Subcutaneous abdominal adipose tissue (tissue), 5 donors: ENCODE measurements around the gene MRLN.
"Not testable (repeated sequence)": the region's sequence is repeated elsewhere in the genome, so short reads cannot be mapped to it uniquely, and the experiment has no call there.

ENCODE experiments used
- H3K27ac ChIP-seq: one replicate; pipeline ENCODE4 v1.7.0; 2013; ENCODE audit warnings: low read depth, mild to moderate bottlenecking, inconsistent platforms, low read length, moderate library complexity
- H3K27me3 ChIP-seq, 5 donors: one replicate each; pipeline ENCODE4 v1.7.0; 2013; ENCODE audit warnings: low read length in 5 of 5, inconsistent platforms in 1 of 5; ENCODE audit not compliant: control insufficient read depth in 5 of 5, insufficient read depth in 4 of 5
- H3K36me3 ChIP-seq, 5 donors: one replicate each; pipeline ENCODE4 v1.7.0; 2013; ENCODE audit warnings: low read length in 5 of 5; ENCODE audit not compliant: control insufficient read depth in 5 of 5, insufficient read depth in 5 of 5
- H3K4me1 ChIP-seq, 5 donors: one replicate each; pipeline ENCODE4 v1.7.0; 2013; ENCODE audit warnings: low read length in 5 of 5, mild to moderate bottlenecking in 3 of 5, moderate library complexity in 1 of 5; ENCODE audit not compliant: control insufficient read depth in 5 of 5, insufficient read depth in 5 of 5
- H3K4me3 ChIP-seq, 5 donors: one replicate each; pipeline ENCODE4 v1.7.0; 2013; ENCODE audit warnings: low read length in 5 of 5, low read depth in 1 of 5
- H3K9ac ChIP-seq, 5 donors: one replicate each; pipeline ENCODE4 v1.7.0; 2013; ENCODE audit warnings: low read length in 5 of 5, mild to moderate bottlenecking in 4 of 5, moderate library complexity in 3 of 5
- H3K9me3 ChIP-seq, 5 donors: one replicate each; pipeline ENCODE4 v1.7.0; 2013; ENCODE audit warnings: low read length in 5 of 5; ENCODE audit not compliant: control insufficient read depth in 5 of 5
- donor health status: healthy.
- donor health status: healthy.
- donor health status: healthy.
- donor health status: healthy.
- donor health status: healthy.

MRLN gene

DNA sequence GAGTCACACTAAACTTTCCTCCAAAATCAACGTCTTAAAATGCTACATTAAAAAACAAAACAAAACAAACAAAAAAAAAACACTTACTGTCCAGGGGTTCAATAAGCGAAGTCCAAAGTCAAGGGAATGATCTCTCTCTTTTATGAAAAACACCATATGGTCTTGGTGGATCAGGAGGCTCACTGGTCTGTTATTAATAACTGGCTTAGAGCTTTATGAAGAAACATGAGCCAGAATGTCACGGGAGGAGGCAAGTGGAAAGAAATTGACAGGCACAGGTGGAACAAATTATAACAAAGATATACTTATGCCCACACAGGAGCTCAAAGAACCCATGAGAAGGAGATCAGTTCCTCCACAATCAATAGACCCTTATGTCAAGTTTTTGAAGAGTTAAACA lies at the start of gene MRLN:
MRLN (minus strand) TSS at position 189 of the 400 bp plus-strand sequence.
- H3K4me1 ChIP-seq, result no peaks in the 10 kb centered on the region
- no peak within 1 kb of the TSS for H3K4me3 ChIP-seq
- H3K9ac ChIP-seq, result no peak within 1 kb of the TSS
- H3K9me3 ChIP-seq, result no peaks in the 10 kb centered on the region
- no peaks in the 10 kb centered on the region for H3K27me3 ChIP-seq
- no peaks in the 10 kb centered on the region for H3K36me3 ChIP-seq
- H3K27ac ChIP-seq, result no peak within 1 kb of the TSS

DNA sequence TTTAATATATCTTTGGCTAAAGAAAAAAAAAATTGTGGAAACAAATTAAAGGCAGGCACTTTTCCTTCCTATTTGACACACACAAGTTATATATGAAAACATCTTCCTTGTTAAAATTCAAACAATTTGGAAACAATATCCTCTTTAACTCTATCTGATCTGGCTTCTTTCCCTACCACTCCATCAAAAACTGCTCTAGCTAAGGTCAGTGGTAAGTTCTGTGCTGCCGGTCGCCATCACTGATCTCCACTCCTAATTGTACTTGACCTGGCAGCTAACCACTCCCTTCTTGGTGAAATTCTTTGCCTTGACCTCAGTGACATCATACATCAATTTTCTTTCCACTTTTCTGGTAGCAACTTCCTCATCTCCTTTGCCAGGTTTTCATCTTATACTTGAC lies 47.9 kb upstream of the MRLN start:
- Histone ChIP-seq H3K4me1 (peaks cover 0 to 3% (median 0%) of the 10 kb centered on the region in 5 donors), H3K9me3 (no peaks in the 10 kb centered on the region), H3K36me3 (peaks cover 32 to 55% (median 46%) of the 10 kb centered on the region in 5 donors), H3K4me3 (no peak overlapping the region), H3K27me3 (no peaks in the 10 kb centered on the region), H3K27ac (no peak overlapping the region), H3K9ac (no peak overlapping the region)

DNA sequence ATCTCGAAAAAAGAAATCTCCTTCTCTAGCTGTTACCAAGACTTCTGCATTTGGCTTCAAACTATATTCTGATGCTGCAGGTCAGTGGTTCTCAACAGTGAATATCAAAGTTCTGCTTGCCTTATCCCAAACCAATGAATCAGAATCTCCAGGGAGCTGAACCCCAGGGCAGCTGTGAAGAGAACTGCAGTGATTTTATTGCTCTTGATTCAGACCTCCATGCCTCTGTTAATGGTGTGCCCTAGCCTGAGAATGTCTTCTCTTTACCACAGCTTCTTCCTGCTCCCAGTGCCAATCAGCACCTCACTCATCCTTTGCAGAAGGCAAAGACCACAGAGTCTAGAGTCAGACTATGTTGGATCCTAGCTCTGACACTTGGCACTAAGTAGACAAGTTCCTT lies 46.2 kb upstream of the MRLN start:
- Histone ChIP-seq H3K4me1 (peaks cover 0 to 3% (median 0%) of the 10 kb centered on the region in 5 donors), H3K9me3 (no peaks in the 10 kb centered on the region), H3K27ac (no peak overlapping the region), H3K27me3 (no peaks in the 10 kb centered on the region), H3K9ac (no peak overlapping the region), H3K4me3 (no peak overlapping the region), H3K36me3 (peaks cover 18 to 40% (median 30%) of the 10 kb centered on the region in 5 donors)

DNA sequence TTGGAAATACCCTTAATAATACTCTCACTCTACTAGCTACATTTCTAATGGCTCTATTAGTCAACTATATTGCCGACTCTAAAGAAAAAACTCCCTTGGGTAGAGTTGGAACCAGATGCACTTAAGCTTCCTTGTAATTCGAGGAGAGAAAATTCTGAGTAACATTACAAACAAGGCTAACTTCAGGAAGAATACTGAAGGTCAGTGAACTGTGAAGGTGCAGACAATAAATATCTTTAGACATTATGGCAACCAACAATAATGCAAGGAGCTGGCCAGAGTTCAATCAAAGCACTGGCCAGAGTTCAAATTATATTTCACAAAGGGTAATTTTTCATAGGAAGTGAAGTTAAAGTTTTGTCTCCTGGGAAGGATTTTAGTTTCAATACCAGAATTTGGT lies 40.7 kb upstream of the MRLN start:
- Histone ChIP-seq H3K27ac (no peak overlapping the region), H3K4me1 (peaks cover 0 to 8% (median 7%) of the 10 kb centered on the region in 5 donors), H3K36me3 (peaks cover 29 to 47% (median 38%) of the 10 kb centered on the region in 5 donors), H3K27me3 (no peaks in the 10 kb centered on the region), H3K9ac (no peak overlapping the region), H3K4me3 (no peak overlapping the region), H3K9me3 (no peaks in the 10 kb centered on the region)

DNA sequence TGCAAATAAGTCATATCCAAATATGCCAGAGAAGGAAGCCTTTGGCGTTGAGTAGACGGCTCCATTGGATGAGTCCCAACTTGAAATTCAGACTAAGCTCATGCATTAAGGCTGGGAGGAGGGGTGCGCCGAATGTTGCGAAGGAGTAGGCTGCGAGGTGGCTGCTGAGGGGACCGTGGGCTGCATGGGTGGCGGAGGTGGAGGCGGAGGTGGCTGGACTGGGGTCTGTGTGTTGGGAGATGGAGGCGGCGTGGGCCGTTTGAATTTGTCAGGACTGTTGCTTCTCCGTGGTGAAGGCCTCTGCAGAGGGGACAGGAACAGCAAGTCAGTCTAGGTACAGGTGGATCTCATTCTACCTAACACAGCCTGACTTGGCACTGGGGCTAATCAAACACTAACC lies 39.6 kb upstream of the MRLN start:
- H3K9me3 ChIP-seq, result no peaks in the 10 kb centered on the region
- H3K4me1 ChIP-seq, result peaks cover 0 to 11% (median 8%) of the 10 kb centered on the region in 5 donors
- no peak overlapping the region for H3K27ac ChIP-seq

DNA sequence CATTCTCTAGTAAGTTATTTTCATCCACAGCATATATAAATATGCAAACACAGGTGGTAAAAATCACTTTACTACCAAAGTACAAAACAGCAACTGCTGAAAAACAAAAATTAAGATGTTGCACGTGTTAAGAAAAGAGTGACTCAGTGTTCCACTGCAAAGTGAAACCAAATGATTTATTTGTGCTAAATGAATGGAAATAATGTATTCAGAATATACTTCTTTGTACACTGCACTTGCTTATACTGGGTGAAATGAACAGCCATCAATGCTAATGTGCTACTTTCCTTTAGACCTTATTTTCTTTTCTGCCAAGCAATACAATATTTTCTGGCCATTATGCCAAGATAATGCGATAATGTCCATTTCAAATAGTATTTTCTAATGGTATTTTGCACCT lies 38.3 kb upstream of the MRLN start:
- peaks cover 28 to 39% (median 30%) of the 10 kb centered on the region in 5 donors for H3K36me3 ChIP-seq
- H3K27me3 ChIP-seq, result no peaks in the 10 kb centered on the region
- H3K4me3 ChIP-seq, result no peak overlapping the region
- H3K4me1 ChIP-seq, result peaks cover 0 to 11% (median 8%) of the 10 kb centered on the region in 5 donors
- no peak overlapping the region for H3K9ac ChIP-seq
- H3K9me3 ChIP-seq, result no peaks in the 10 kb centered on the region
- no peak overlapping the region for H3K27ac ChIP-seq

More for the DNA sequence above, 39.6 kb upstream of the MRLN start:
- Histone ChIP-seq H3K4me3 (no peak overlapping the region), H3K36me3 (peaks cover 28 to 43% (median 35%) of the 10 kb centered on the region in 5 donors), H3K27me3 (no peaks in the 10 kb centered on the region), H3K9ac (no peak overlapping the region)

DNA sequence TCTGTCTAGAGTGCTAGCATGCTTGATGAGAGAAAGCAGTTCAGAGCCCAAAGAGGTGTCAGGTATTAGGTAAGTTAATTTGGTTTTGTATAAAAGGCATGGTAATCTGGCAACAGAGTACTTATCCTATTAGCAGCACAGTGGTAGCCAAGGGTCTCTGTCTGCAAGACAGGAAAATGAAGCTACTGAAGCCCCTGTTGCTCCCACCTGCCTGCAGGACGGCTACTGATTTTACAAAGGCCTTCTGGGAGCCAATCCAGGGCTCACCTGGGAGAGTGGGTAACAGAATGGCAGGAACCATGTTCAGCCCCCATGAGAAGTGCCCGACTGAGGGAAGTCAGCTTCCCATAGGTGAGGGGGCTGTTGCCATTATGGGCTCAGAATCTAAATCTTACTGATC lies 36.8 kb upstream of the MRLN start:
- not testable (repeated sequence) for H3K27ac ChIP-seq, H3K4me3 ChIP-seq, H3K9ac ChIP-seq, H3K9me3 ChIP-seq, H3K27me3 ChIP-seq
- Histone ChIP-seq H3K4me1 (peaks cover 0 to 11% (median 8%) of the 10 kb centered on the region in 5 donors), H3K36me3 (peaks cover 28 to 36% (median 28%) of the 10 kb centered on the region in 5 donors)

DNA sequence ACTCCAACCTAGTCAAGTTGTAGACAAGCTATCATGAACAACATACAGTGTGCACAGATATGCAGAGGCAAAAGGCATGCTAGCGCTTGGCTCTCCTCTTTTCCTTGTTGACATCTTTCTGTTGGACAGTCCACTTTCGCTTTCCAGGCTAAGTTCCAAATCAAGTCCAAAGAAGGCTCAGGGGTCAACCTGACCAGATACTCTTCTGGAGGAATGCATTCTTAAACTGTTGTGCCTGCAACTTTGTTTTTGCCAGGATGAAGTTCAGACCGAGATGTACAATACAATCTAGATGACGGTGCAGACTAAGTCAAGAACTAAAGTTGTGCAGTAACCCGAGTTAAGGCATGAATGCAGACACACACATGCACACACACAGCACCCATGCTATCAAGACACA lies 35.7 kb upstream of the MRLN start:
- H3K9ac ChIP-seq, H3K4me3 ChIP-seq, H3K27ac ChIP-seq, H3K9me3 ChIP-seq, H3K27me3 ChIP-seq, H3K4me1 ChIP-seq: not testable (repeated sequence)
- H3K36me3 ChIP-seq, result peaks cover 23 to 29% (median 25%) of the 10 kb centered on the region in 5 donors

DNA sequence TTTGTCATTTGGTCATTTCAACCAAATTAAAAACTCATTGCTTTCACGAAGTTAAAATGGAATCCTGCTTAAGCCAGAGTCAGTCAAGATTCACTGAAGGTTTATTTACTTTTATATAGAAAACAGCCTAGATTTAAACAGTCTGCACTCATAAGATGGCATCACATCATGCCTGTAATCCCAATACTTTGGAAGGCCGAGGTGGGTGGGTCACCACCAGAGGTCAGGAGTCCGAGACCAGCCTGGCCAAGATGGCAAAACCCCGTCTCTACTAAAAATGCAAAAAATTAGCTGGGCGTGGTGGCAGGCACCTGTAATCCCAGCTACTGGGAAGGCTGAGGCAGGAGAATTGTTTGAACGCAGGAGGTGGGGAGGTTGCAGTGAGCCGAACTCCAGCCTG lies 33.8 kb upstream of the MRLN start:
- not testable (repeated sequence) for H3K27ac ChIP-seq, H3K9me3 ChIP-seq, H3K4me3 ChIP-seq, H3K4me1 ChIP-seq, H3K27me3 ChIP-seq, H3K9ac ChIP-seq
- peaks cover 6 to 17% (median 13%) of the 10 kb centered on the region in 5 donors for H3K36me3 ChIP-seq

DNA sequence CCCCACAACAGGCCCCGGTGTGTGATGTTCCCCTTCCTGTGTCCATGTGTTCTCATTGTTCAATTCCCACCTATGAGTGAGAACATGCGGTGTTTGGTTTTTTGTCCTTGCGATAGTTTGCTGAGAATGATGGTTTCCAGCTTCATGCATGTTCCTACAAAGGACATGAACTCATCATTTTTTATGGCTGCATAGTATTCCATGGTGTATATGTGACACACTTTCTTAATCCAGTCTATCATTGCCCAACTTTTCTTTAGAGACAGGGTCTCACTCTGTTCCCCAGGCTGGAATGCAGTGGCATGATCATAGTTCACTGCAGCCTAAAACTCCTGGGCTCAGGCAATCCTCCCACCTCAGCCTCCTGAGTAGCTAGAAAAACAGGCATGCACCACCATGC lies 32.2 kb upstream of the MRLN start:
- not testable (repeated sequence) for H3K9ac ChIP-seq, H3K27ac ChIP-seq, H3K36me3 ChIP-seq, H3K27me3 ChIP-seq, H3K4me3 ChIP-seq, H3K4me1 ChIP-seq, H3K9me3 ChIP-seq

DNA sequence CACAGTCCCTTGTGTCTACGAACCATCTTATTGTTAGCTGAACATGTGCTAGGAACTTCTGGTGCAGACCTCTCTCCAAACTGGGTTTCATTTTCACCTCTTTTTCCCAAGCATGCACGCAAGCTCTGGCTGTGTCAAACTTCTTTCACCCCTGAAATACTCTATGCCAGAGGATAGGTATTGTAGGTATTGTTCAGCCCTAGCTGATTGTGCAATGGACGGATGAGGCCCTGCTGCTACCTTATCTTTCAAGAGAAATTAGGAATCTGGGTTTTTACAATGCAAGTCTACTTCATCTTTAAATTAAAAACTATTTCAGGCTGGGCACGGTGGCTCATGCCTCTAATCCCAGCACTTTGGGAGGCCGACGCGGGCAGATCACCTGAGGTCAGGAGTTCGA lies 28.3 kb upstream of the MRLN start:
- Histone ChIP-seq H3K4me1 (no peaks in the 10 kb centered on the region), H3K9ac (no peak overlapping the region), H3K27ac (no peak overlapping the region), H3K9me3 (no peaks in the 10 kb centered on the region), H3K36me3 (no peaks in the 10 kb centered on the region), H3K27me3 (no peaks in the 10 kb centered on the region), H3K4me3 (no peak overlapping the region)
